Stomach smooth muscle (tissue), 2 donors: Measurements from ENCODE around the gene TUSC2.

ENCODE experiments used
- H3K27ac ChIP-seq: one replicate; pipeline ENCODE4 v1.7.0; 2013; ENCODE audit warnings: mild to moderate bottlenecking, low read length, inconsistent platforms
- H3K27me3 ChIP-seq, 2 donors: one replicate each; pipeline ENCODE4 v1.7.0; 2013; ENCODE audit warnings: low read length in 2 of 2; ENCODE audit not compliant: insufficient read depth in 2 of 2, control insufficient read depth in 1 of 2
- H3K36me3 ChIP-seq, 2 donors: one replicate each; pipeline ENCODE4 v1.7.0; 2013; ENCODE audit warnings: low read length in 2 of 2; ENCODE audit not compliant: control insufficient read depth in 2 of 2, insufficient read depth in 2 of 2
- H3K4me1 ChIP-seq: one replicate; pipeline ENCODE4 v1.7.0; 2013; ENCODE audit warnings: low read length; ENCODE audit not compliant: control insufficient read depth, insufficient read depth
- H3K4me3 ChIP-seq, 2 donors: one replicate each; pipeline ENCODE4 v1.7.0; 2013; ENCODE audit warnings: low read length in 2 of 2
- H3K9ac ChIP-seq, 2 donors: one replicate each; pipeline ENCODE4 v1.7.0; 2013; ENCODE audit warnings: low read length in 2 of 2, mild to moderate bottlenecking in 1 of 2
- H3K9me3 ChIP-seq, 2 donors: one replicate each; pipeline ENCODE4 v1.7.0; 2013; ENCODE audit warnings: low read length in 2 of 2; ENCODE audit not compliant: control insufficient read depth in 2 of 2
- donor health status: healthy.
- donor health status: Pancreatic carcinoma.

Gene TUSC2, protein sequence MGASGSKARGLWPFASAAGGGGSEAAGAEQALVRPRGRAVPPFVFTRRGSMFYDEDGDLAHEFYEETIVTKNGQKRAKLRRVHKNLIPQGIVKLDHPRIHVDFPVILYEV

DNA sequence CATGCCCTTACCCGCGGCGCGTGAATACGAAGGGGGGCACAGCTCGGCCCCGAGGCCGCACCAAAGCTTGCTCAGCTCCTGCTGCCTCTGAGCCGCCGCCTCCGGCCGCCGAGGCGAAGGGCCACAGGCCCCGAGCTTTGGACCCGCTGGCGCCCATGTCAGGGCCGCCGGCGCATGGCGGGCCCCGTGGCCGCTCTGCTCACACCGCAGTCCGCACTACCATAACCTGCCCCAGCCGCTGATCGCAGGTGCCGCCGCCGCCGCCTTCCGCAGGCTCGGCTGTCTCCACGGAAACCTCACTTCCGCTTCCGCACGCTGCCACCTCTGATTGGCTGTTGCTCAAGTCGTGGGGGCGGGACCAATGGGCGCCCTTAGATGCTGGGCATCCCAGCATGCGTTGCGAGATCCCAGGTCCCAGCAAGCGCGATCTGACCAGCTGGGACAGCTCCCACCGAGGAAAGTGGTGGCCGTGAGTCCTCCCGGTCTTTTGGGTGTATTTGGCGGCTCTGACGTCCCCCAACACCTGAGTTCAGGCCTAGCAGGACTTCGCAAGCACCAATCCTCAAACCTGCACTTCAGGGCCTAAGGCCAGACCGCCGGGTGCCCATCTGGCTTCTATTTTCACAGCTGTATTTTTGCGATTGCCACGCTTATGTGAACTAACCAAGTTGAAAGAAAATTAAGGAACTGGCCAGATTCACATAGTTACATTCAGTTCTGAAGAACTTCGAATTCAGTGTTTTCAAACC is at the start of gene TUSC2:
TUSC2 (minus strand) TSS at position 281 of the 749 bp plus-strand sequence; CDS start at position 157, 124 bp downstream.
- Histone ChIP-seq H3K36me3 (peaks cover 36 to 38% of the 10 kb centered on the region in 2 donors), H3K9me3 (no peaks in the 10 kb centered on the region), H3K4me1 (peaks cover 29% of the 10 kb centered on the region), H3K27me3 (no peaks in the 10 kb centered on the region), H3K9ac (peak within 1 kb of the TSS; percentile 90 to 93), H3K27ac (peak within 1 kb of the TSS; percentile 81), H3K4me3 (peak within 1 kb of the TSS; percentile 90 to 92)

DNA sequence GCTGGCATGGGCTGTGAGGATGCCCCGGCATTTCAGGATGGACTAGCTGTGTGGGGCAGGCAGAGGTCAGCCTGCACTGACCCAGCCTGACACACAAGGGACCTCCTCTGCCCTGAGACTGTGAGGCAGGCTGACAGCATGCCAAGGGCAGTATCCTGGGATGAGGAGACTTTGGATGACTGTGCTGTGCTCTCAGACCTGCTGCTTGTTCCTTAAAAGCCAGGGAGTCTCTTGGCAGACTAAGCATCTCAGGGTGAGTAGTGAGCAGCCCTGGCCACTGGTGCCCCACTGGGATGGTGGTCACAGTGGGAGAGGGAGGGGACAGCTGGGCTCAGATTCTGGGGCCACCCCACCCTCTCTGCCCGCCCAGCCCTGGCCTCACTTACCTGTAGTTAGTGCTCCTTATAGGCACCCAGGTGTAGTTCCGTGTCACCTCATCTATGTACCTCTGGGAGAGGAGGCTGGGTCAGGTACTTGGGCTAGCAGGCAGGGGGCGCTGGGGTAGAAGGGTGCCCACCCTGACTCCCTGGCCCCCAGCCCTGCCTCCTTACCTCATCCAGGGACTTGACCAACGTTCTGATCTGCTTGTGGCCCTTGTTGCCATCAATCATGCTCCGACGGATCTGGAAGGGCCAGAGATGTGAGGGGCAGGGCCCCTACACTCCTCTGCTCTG is 47.4 kb upstream of the TUSC2 start:
- Histone ChIP-seq H3K9ac (no peak overlapping the region), H3K9me3 (no peaks in the 10 kb centered on the region), H3K4me3 (no peak overlapping the region), H3K27me3 (peaks cover 0 to 2% of the 10 kb centered on the region in 2 donors), H3K4me1 (no peaks in the 10 kb centered on the region), H3K27ac (no peak overlapping the region), H3K36me3 (no peaks in the 10 kb centered on the region)

DNA sequence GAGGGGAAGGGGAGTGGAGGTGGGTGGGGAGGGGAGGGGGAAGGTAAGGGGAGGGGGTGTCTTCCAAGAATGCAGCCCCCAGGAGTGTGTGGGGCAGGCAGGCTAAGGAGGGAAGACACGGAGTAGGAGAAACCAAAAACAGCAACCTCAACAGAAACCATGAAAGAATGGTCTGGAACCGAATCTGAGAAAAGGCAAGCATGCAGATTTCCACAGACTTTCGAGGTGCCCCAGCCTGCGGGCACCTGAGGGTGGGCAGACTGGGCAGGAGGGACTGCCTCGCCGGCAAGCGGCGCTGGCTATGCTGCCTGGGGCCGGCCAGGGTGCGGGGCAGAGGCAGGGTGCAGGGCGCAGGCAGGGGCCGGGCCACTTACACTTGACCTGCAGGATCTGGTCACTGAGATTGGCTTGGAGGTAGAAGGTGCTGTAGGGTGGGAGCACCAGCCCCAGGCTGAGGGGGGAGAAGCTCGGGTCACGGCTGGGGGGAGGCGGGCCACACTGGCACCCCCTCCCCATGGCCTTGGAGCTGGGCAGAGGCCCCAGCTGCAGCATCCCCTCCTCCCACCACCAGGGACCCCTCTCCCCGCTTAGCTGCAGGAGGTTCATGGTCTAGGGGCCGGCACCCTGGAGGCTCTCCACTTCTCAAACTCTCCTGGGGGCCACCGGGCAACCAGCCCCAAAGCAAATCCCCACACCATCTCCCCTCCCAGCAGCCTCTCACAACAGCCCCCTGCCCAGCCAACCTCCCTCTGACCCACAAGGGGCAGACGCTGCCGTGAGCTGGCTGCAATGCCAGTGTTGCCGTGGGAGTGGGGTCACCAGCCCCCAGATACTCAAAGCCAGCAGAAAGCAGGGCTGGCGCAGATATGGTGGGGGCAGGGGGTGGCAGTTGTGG is 46.6 kb upstream of the TUSC2 start:
- no peaks in the 10 kb centered on the region for H3K36me3 ChIP-seq
- no peak overlapping the region for H3K9ac ChIP-seq
- H3K4me3 ChIP-seq = no peak overlapping the region
- H3K9me3 ChIP-seq = no peaks in the 10 kb centered on the region
- H3K27me3 ChIP-seq = peaks cover 0 to 2% of the 10 kb centered on the region in 2 donors
- H3K27ac ChIP-seq = no peak overlapping the region
- H3K4me1 ChIP-seq = no peaks in the 10 kb centered on the region

DNA sequence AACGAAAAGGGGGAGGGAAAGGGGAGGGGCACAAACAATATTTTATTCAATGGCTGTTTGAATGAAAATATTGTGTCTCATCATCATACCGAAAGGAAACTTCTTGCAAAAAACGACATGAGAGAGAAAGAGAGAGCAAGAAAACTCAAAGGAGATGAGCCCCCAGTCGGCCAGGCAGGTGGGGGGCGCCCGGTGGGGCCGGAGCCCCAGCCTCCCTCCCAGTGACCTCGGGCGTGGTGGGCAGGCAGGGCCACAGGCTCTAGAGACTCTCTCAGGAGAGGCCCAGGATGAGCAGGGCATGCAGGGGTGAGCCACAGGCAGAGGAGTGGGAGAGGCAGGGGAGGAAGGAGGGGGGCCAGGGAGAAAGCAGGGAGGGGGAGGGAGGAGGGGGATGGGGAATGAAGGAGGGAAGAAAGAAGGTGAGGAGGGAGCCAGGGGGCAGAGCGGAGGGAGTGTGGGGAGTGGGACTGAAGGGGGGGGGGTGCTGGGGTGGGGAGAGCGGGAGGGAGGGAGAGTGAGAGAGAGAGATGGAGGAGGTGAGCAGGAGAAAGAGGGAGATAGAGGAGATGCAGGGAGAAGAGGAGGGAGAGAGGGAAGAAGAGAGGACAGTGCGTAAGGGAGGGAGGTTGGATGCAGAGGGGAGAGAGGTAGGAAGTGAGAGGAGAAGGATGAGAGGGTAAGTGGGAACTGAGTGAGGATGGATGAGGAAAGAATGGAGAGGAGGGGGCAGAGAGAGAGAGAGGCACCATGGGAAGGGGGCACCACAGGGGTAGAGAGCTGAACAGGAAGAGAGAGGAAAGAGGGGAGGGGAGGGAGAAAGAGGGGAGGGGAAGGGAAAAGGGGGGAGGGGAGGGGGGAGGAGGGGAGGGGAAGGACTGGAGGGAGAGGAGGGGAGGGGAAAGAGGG is 45.4 kb upstream of the TUSC2 start:
- H3K27ac ChIP-seq = no peak overlapping the region

DNA sequence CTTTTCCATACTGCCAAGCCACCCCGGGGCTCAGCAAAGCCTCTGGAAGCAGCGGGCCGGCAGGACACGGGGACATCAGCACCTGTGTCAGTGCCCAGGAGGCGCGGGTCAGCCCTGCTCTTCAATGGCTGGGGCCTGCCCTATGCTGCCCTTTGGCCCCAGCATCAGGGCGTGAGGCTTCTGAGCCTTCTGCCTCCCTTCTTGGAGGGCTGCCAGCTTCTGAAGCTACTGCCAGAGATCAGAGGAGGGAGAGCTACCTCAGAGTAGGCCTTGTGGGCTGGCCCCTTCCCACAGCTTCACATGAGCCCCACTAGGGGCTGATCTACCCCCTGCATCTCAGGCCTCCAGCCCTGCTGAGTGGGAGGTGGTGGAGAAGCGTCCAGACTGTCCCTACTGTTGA is 44.3 kb upstream of the TUSC2 start:
- no peaks in the 10 kb centered on the region for H3K4me1 ChIP-seq
- H3K9me3 ChIP-seq = no peaks in the 10 kb centered on the region
- no peak overlapping the region for H3K9ac ChIP-seq
- no peak overlapping the region for H3K4me3 ChIP-seq
- H3K27ac ChIP-seq = no peak overlapping the region
- no peaks in the 10 kb centered on the region for H3K36me3 ChIP-seq
- peaks cover 0 to 4% of the 10 kb centered on the region in 2 donors for H3K27me3 ChIP-seq

More for the DNA sequence above, 45.4 kb upstream of the TUSC2 start:
- Histone ChIP-seq H3K9me3 (no peaks in the 10 kb centered on the region), H3K9ac (no peak overlapping the region), H3K4me1 (no peaks in the 10 kb centered on the region), H3K27me3 (peaks cover 0 to 4% of the 10 kb centered on the region in 2 donors), H3K36me3 (no peaks in the 10 kb centered on the region), H3K4me3 (no peak overlapping the region)

DNA sequence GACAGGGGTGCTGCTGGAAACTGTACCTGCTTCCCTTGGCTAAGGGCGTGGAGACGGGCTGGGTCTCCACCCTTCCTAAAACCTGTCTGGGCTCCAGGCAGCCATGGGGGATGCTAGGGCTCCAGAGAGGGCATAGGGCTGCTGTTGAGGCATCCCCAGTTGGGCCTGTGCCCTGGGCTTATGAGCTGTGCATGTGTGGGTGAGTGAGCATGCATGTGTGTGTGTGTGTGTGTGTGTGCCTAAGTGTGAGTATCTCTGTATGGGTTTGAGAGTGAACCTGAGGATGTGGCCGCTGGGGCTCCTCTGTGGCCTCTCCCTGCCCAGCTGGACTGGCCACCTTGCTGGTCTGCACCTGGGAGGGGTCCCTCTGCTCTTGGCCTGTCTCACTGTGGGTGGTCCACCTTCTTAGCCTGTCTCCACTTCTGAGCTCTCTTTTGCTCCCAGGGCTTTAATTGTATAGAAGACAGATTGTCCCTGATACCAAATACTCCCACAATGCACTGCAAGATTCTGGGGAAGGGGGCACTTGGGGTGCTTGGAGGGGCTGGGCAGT is 43.2 kb upstream of the TUSC2 start:
- no peak overlapping the region for H3K9ac ChIP-seq
- no peaks in the 10 kb centered on the region for H3K4me1 ChIP-seq
- no peaks in the 10 kb centered on the region for H3K9me3 ChIP-seq
- peaks cover 0 to 4% of the 10 kb centered on the region in 2 donors for H3K27me3 ChIP-seq
- H3K36me3 ChIP-seq = no peaks in the 10 kb centered on the region
- no peak overlapping the region for H3K27ac ChIP-seq
- H3K4me3 ChIP-seq = no peak overlapping the region

DNA sequence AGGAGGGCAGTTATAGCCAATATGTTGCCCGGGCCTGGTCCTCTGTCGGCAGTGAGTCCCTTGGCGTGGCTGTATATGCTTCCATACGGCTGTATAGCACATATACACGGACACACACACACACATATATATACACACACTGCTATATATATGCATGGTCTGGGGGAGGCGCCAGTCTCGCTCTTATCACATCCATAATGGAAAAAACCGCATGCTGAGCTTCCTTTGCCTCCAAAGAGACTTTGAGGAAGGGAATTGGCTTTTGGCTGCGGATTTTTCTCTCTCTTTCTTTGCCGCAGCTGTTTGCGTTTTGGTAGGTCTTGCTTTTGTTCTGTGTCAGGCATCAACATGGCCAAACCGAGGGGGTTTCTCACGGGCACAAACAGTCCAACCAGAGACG is 42.6 kb upstream of the TUSC2 start:
- Histone ChIP-seq H3K4me1 (peaks cover 3% of the 10 kb centered on the region), H3K27me3 (peaks cover 0 to 4% of the 10 kb centered on the region in 2 donors), H3K27ac (no peak overlapping the region), H3K9ac (no peak overlapping the region), H3K9me3 (no peaks in the 10 kb centered on the region), H3K4me3 (no peak overlapping the region), H3K36me3 (no peaks in the 10 kb centered on the region)

DNA sequence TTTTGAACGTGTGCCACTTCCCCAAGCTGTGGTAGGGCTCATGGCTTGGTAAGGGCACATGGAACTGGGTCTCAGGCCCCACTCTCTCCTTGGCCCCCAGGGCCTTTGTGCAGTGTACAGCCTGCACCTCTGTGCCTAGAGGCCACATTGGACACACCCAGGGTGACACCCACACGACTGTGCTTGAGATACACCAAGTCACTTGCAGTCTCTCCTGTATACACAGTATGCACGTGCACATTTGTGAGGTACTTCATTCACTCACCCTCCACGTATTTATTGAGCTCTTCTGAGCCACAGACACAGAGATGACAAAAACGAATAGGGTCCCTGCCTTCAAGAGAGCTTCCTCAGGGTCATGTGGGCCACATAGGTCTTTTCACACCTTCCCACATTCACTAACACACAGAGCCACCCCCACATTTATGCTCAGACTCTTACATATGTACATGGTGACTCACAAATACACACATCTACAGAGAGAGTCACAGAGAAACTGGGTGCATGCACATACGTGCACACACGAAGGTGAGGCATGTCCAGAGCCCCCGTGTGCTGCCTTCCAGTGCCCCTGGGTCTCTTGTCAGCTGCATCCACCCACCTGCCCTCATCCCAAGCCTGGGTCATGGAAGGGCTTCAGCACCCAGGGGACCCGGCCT is 41.1 kb upstream of the TUSC2 start:
- peaks cover 0 to 4% of the 10 kb centered on the region in 2 donors for H3K27me3 ChIP-seq
- peaks cover 14% of the 10 kb centered on the region for H3K4me1 ChIP-seq
- H3K4me3 ChIP-seq = no peak overlapping the region
- H3K9me3 ChIP-seq = no peaks in the 10 kb centered on the region
- H3K9ac ChIP-seq = no peak overlapping the region
- H3K36me3 ChIP-seq = no peaks in the 10 kb centered on the region
- H3K27ac ChIP-seq = no peak overlapping the region

DNA sequence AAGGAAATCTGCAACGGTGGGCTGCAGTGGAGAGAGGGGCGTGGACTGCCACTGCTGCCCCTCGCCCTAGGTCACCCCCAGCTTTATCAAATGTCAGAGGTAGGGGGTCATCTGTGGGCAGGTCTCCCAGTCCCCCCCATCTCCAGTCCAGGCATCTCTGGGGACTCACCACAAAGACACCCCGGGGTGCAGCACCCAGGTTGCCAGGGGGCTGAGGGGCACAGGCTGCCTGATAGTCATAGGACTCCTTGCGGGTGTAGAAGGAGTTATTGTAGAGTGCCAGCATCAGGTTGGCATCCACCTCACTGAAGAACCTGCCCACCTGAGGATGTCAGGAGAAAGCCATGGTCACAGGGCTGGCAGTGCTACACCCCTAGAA is 37.8 kb upstream of the TUSC2 start:
- no peaks in the 10 kb centered on the region for H3K9me3 ChIP-seq
- peak overlapping the region in 1 of 2 donors; percentile 79 for H3K4me3 ChIP-seq
- no peak overlapping the region for H3K9ac ChIP-seq
- no peaks in the 10 kb centered on the region for H3K36me3 ChIP-seq
- H3K27me3 ChIP-seq = peaks cover 0 to 2% of the 10 kb centered on the region in 2 donors
- no peak overlapping the region for H3K27ac ChIP-seq
- peaks cover 14% of the 10 kb centered on the region for H3K4me1 ChIP-seq
